Calu3 (cell line): ENCODE measurements around the gene RGL3. TPM values are rescaled to one million over a fixed set of nuclear protein-coding genes. Genes with fewer than 3 reads are reported as not detected.

Experiments
- total RNA-seq: library from RNA; stranded (reverse); gene quantifications from 2 replicates; pipeline ENCODE4 v1.2.3, GENCODE V29; 2022

Gene RGL3
- total RNA-seq, 1 experiment from 2014 or later: 84.1 TPM

Other genes with a start within 250 kb of the RGL3 start
- 27.8 and 31.2 TPM in 2 replicates for gene KANK2, start 221.8 kb downstream of the RGL3 start, total RNA-seq
- gene ANGPTL8, start 179.7 kb downstream of the RGL3 start, total RNA-seq: not detected in 2 replicates
- 54.8 and 63.6 TPM in 2 replicates for gene DOCK6, start 156.8 kb downstream of the RGL3 start, total RNA-seq
- not detected in 2 replicates for gene TSPAN16, start 123.2 kb downstream of the RGL3 start, total RNA-seq
- gene RAB3D, start 79.7 kb downstream of the RGL3 start, total RNA-seq: 7.1 and 10.0 TPM in 2 replicates
- gene TMEM205, start 73.0 kb downstream of the RGL3 start, total RNA-seq: 82.0 and 94.4 TPM in 2 replicates
- gene CCDC159, start 72.8 kb downstream of the RGL3 start, total RNA-seq: 11.8 and 13.2 TPM in 2 replicates
- 7.8 and 8.2 TPM in 2 replicates for gene PLPPR2, start 63.9 kb downstream of the RGL3 start, total RNA-seq
- 1.7 and 2.0 TPM in 2 replicates for gene SWSAP1, start 44.6 kb downstream of the RGL3 start, total RNA-seq
- gene EPOR, start 35.0 kb downstream of the RGL3 start, total RNA-seq: 5.9 and 6.1 TPM in 2 replicates
- not detected in 2 replicates for gene ODAD3, start 15.8 kb upstream of the RGL3 start, total RNA-seq
- gene PRKCSH, start 16.3 kb upstream of the RGL3 start, total RNA-seq: 298 and 318 TPM in 2 replicates
- not detected in 2 replicates for gene ELAVL3, start 61.7 kb upstream of the RGL3 start, total RNA-seq
- 8.8 and 9.5 TPM in 2 replicates for gene ZNF653, start 86.5 kb upstream of the RGL3 start, total RNA-seq
- gene ECSIT, start 109.8 kb upstream of the RGL3 start, total RNA-seq: 19.3 and 22.1 TPM in 2 replicates
- not detected in 2 replicates for gene CNN1, start 119.5 kb upstream of the RGL3 start, total RNA-seq
- gene ELOF1, start 139.9 kb upstream of the RGL3 start, total RNA-seq: 36.5 and 38.3 TPM in 2 replicates
- gene ACP5, start 158.3 kb upstream of the RGL3 start, total RNA-seq: 0.94 and 2.2 TPM in 2 replicates
- 12.0 and 13.3 TPM in 2 replicates for gene ZNF627, start 178.2 kb upstream of the RGL3 start, total RNA-seq